DND-41 (cell line): ENCODE measurements around the gene CCDC69.

Source experiments
- ATAC-seq: fragments of 200-7000 bp; cut with Tn5 transposase; 3 replicates; pipeline ENCODE4 v1.9.1; 2021; ENCODE audit warnings: low read depth; ENCODE audit not compliant: insufficient read depth
- DNase-seq: peaks from one replicate; pipeline ENCODE4 v3.0.0-alpha.2; 2020
- H2AFZ ChIP-seq: 2 replicates; pipeline ENCODE4 v1.6.0; 2012; ENCODE audit warnings: low read depth, low read length
- H3K27ac ChIP-seq: 2 replicates; pipeline ENCODE4 v1.5.1; 2012; ENCODE audit warnings: low read length, inconsistent platforms
- H3K27me3 ChIP-seq: fragments of 200-600 bp; sonication (generic); 2 replicates; pipeline ENCODE4 v1.6.0; 2012; ENCODE audit warnings: low read length, mild to moderate bottlenecking, inconsistent platforms; ENCODE audit not compliant: insufficient read depth, poor library complexity
- H3K36me3 ChIP-seq: 2 replicates; pipeline ENCODE4 v1.5.1; 2012; ENCODE audit warnings: low read length, inconsistent platforms; ENCODE audit not compliant: insufficient read depth
- H3K4me1 ChIP-seq: 2 replicates; pipeline ENCODE4 v1.5.1; 2012; ENCODE audit warnings: mild to moderate bottlenecking, low read length; ENCODE audit not compliant: insufficient read depth
- H3K4me2 ChIP-seq: 2 replicates; pipeline ENCODE4 v1.6.0; 2012; ENCODE audit warnings: mild to moderate bottlenecking, moderate library complexity, low read length, inconsistent platforms; ENCODE audit not compliant: insufficient read depth
- H3K4me3 ChIP-seq, 2 experiments: fragments of 200-600 bp in 1 of 2; shearing (Covaris generic) in 1 of 2; 2 replicates each; pipeline ENCODE4 v1.5.1; 2012 to 2016; ENCODE audit warnings: inconsistent platforms in 2 of 2, low read length in 2 of 2, mild to moderate bottlenecking in 2 of 2, low read depth in 1 of 2, moderate library complexity in 1 of 2
- H3K79me2 ChIP-seq: 2 replicates; pipeline ENCODE4 v1.6.0; 2012; ENCODE audit warnings: low read length, inconsistent platforms; ENCODE audit not compliant: insufficient read depth
- H3K9ac ChIP-seq: 2 replicates; pipeline ENCODE4 v1.6.0; 2012; ENCODE audit warnings: low read depth, mild to moderate bottlenecking, inconsistent platforms, low read length, moderate library complexity
- H3K9me3 ChIP-seq: 2 replicates; pipeline ENCODE4 v1.5.1; 2012; ENCODE audit warnings: low read length, moderate library complexity, mild to moderate bottlenecking, inconsistent platforms; ENCODE audit not compliant: insufficient read depth, severe bottlenecking
- H4K20me1 ChIP-seq: 2 replicates; pipeline ENCODE4 v1.6.0; 2012; ENCODE audit warnings: low read length; ENCODE audit not compliant: insufficient read depth
- CTCF ChIP-seq: IDR thresholded peaks from 2 replicates; pipeline ENCODE4 v1.5.1; 2012; ENCODE audit warnings: borderline replicate concordance, low read length, moderate library complexity, mild to moderate bottlenecking; ENCODE audit not compliant: poor library complexity, severe bottlenecking; ENCODE audit errors: extremely low read depth
- EZH2 ChIP-seq: IDR thresholded peaks from 3 replicates; pipeline ENCODE4 v1.6.1; 2012; ENCODE audit warnings: borderline replicate concordance, low read depth, mild to moderate bottlenecking, moderate library complexity, low read length, inconsistent platforms; ENCODE audit not compliant: severe bottlenecking

CCDC69 gene

GRCh38 chr5:151153300-151153699, 70.6 kb downstream of the CCDC69 start:
- H3K36me3 ChIP-seq = peaks cover 10% of the 10 kb centered on the region; the same call in 1 of the 2 replicates
- no peak overlapping the region for H2AFZ ChIP-seq
- no peak overlapping the region for H3K4me3 ChIP-seq
- peaks cover 94% of the 10 kb centered on the region for H3K79me2 ChIP-seq
- H3K27ac ChIP-seq = peak overlapping the region; percentile 84
- H3K9me3 ChIP-seq = no peaks in the 10 kb centered on the region
- no peaks in the 10 kb centered on the region for H3K27me3 ChIP-seq
- H3K4me1 ChIP-seq = peaks cover 88% of the 10 kb centered on the region
- H3K4me2 ChIP-seq = 0 out of 2 replicates have a peak overlapping the region, but pooled peaks have one; percentile 4
- ATAC-seq (no peak), DNase-seq (no peak)
- TF ChIP-seq CTCF = no peak
- 0 out of 2 replicates have a peak overlapping the region, but pooled peaks have one; percentile 6 for H3K9ac ChIP-seq
- peaks cover 25% of the 10 kb centered on the region for H4K20me1 ChIP-seq

- Histone ChIP-seq H3K36me3 (peaks cover 25% of the 10 kb centered on the region), H3K79me2 (peaks cover 94% of the 10 kb centered on the region), H2AFZ (no peak overlapping the region), H3K4me3 (peak overlapping the region in 1 of 2 experiments; percentile 17; a peak in 2 of 4 replicates), H3K27me3 (no peaks in the 10 kb centered on the region), H3K9ac (peak overlapping the region; percentile 49), H3K4me2 (peak overlapping the region; percentile 61), H3K27ac (peak overlapping the region; percentile 84), H3K4me1 (peaks cover 77% of the 10 kb centered on the region), H4K20me1 (peaks cover 31% of the 10 kb centered on the region), H3K9me3 (no peaks in the 10 kb centered on the region)
- DNase-seq (no peak), ATAC-seq (no peak)
- TF ChIP-seq CTCF = no peak
- no peak for TF ChIP-seq EZH2
Observed at GRCh38 chr5:151151793-151152192, 72.1 kb downstream of the CCDC69 start.

GRCh38 chr5:151151263-151151660, 72.6 kb downstream of the CCDC69 start:
- Histone ChIP-seq H4K20me1 (peaks cover 31% of the 10 kb centered on the region), H3K9ac (peak overlapping the region; percentile 49), H3K27ac (peak overlapping the region; percentile 84), H3K36me3 (peaks cover 30% of the 10 kb centered on the region), H3K4me2 (peak overlapping the region; percentile 61), H3K27me3 (no peaks in the 10 kb centered on the region), H3K4me3 (peak overlapping the region in 1 of 2 experiments; percentile 17; a peak in 2 of 4 replicates), H3K79me2 (peaks cover 94% of the 10 kb centered on the region), H2AFZ (no peak overlapping the region), H3K4me1 (peaks cover 72% of the 10 kb centered on the region), H3K9me3 (no peaks in the 10 kb centered on the region)
- DNase-seq = peak; percentile 15
- no peak for ATAC-seq
- TF ChIP-seq EZH2 (no peak), CTCF (no peak)
